HepG2 (cell line): ENCODE data around the gene P4HB. TPM values are rescaled to one million over a fixed set of nuclear protein-coding genes. Genes with fewer than 3 reads are reported as not detected.

Experiments used
- HNRNPUL1 ChIP-seq: fragments of 200-400 bp; formaldehyde crosslinking; IDR thresholded peaks from 2 replicates; pipeline ENCODE4 v1.6.1; 2017; ENCODE audit warnings: low read depth, mild to moderate bottlenecking, low read length, moderate library complexity
- HOXD1 ChIP-seq: sonication (generic); formaldehyde crosslinking; IDR thresholded peaks from 2 replicates; pipeline ENCODE4 v1.5.0; 2020; ENCODE audit warnings: missing genetic modification reagents
- KAT8 ChIP-seq: IDR thresholded peaks from 2 replicates; pipeline ENCODE4 v1.6.1; 2016; ENCODE audit warnings: missing genetic modification reagents, missing compliant biosample characterization
- KDM2A ChIP-seq: sonication (generic); formaldehyde crosslinking; IDR thresholded peaks from 2 replicates; pipeline ENCODE4 v1.4.0; 2020; ENCODE audit warnings: low read depth, missing genetic modification reagents, borderline replicate concordance
- MAFK ChIP-seq, 2 experiments: IDR thresholded peaks in 1 of 2; conservative IDR thresholded peaks in 1 of 2; 2 replicates each; pipeline ENCODE4 v1.6.1; 2011; ENCODE audit warnings: improper control_type of control experiment in 2 of 2, low read length in 2 of 2
- MXI1 ChIP-seq: IDR thresholded peaks from 3 replicates; pipeline ENCODE4 v1.6.1; 2012; ENCODE audit warnings: low read depth, low read length, inconsistent platforms, borderline replicate concordance
- NCOA2 ChIP-seq: sonication (generic); formaldehyde crosslinking; IDR thresholded peaks from 2 replicates; pipeline ENCODE4 v1.8.0; 2022; ENCODE audit warnings: inconsistent platforms
- NFKB2 ChIP-seq: sonication (generic); formaldehyde crosslinking; IDR thresholded peaks from 2 replicates; pipeline ENCODE4 v1.4.0; 2020; ENCODE audit warnings: missing genetic modification reagents, borderline replicate concordance
- PHF21A ChIP-seq: sonication (generic); formaldehyde crosslinking; IDR thresholded peaks from 2 replicates; pipeline ENCODE4 v1.5.0; 2020; ENCODE audit warnings: mild to moderate bottlenecking, missing genetic modification reagents
- REPIN1 ChIP-seq: sonication (generic); formaldehyde crosslinking; IDR thresholded peaks from 2 replicates; pipeline ENCODE4 v1.8.0; 2022; ENCODE audit warnings: missing genetic modification reagents, low read depth, mild to moderate bottlenecking, borderline replicate concordance
- REXO4 ChIP-seq: sonication (generic); formaldehyde crosslinking; IDR thresholded peaks from 2 replicates; pipeline ENCODE4 v1.8.0; 2022; ENCODE audit warnings: missing genetic modification reagents, mild to moderate bottlenecking, borderline replicate concordance
- RFX3 ChIP-seq: IDR thresholded peaks from 2 replicates; pipeline ENCODE4 v1.6.1; 2016; ENCODE audit warnings: missing biosample characterization, missing genetic modification reagents
- SALL2 ChIP-seq: sonication (generic); formaldehyde crosslinking; IDR thresholded peaks from 2 replicates; pipeline ENCODE4 v1.8.1; 2023; ENCODE audit warnings: mild to moderate bottlenecking, missing genetic modification reagents, inconsistent platforms
- SMARCC2 ChIP-seq: fragments of 450-650 bp; IDR thresholded peaks from 2 replicates; pipeline ENCODE4 v1.6.1; 2017; ENCODE audit warnings: antibody characterized with exemption, mild to moderate bottlenecking
- SOX5 ChIP-seq: IDR thresholded peaks from 2 replicates; pipeline ENCODE4 v1.6.1; 2016; ENCODE audit warnings: borderline replicate concordance
- TBL1XR1 ChIP-seq: fragments of 150-350 bp; IDR thresholded peaks from 2 replicates; pipeline ENCODE4 v1.6.1; 2014; ENCODE audit warnings: borderline replicate concordance, low read length; ENCODE audit not compliant: partially characterized antibody
- ZFP91 ChIP-seq: sonication (generic); formaldehyde crosslinking; IDR thresholded peaks from 2 replicates; pipeline ENCODE4 v1.9.0; 2022; ENCODE audit warnings: missing genetic modification reagents, mild to moderate bottlenecking, borderline replicate concordance
- ZNF263 ChIP-seq: sonication (generic); formaldehyde crosslinking; IDR thresholded peaks from 2 replicates; pipeline ENCODE4 v1.4.0; 2020; ENCODE audit warnings: missing genetic modification reagents
- ZNF33B ChIP-seq: sonication (generic); formaldehyde crosslinking; IDR thresholded peaks from 2 replicates; pipeline ENCODE4 v1.5.1; 2020; ENCODE audit warnings: mild to moderate bottlenecking, missing genetic modification reagents
- ZNF616 ChIP-seq: sonication (generic); formaldehyde crosslinking; IDR thresholded peaks from 2 replicates; pipeline ENCODE4 v1.5.0; 2020; ENCODE audit warnings: low read depth, mild to moderate bottlenecking, missing genetic modification reagents
- ZNF629 ChIP-seq: sonication (generic); formaldehyde crosslinking; conservative IDR thresholded peaks from 2 replicates; pipeline ENCODE4 v1.5.0; 2020; ENCODE audit warnings: missing genetic modification reagents
- ZNF883 ChIP-seq: sonication (generic); formaldehyde crosslinking; IDR thresholded peaks from 2 replicates; pipeline ENCODE4 v1.5.1; 2020; ENCODE audit warnings: mild to moderate bottlenecking, missing genetic modification reagents; ENCODE audit errors: not compliant biosample characterization
- ZZZ3 ChIP-seq: sonication (generic); formaldehyde crosslinking; IDR thresholded peaks from 2 replicates; pipeline ENCODE4 v1.4.0; 2020; ENCODE audit warnings: missing genetic modification reagents, mild to moderate bottlenecking, borderline replicate concordance
- polyA plus RNA-seq, 8 experiments: library from polyadenylated mRNA; depleted of rRNA in 3 of 8; stranded (reverse) in 7 of 8; unstranded in 1 of 8; fragments of >200 nt; fragmentation: Illumina TruSeq in 4 of 8; extraction: Trizol in 4 of 8; gene quantifications; 2 replicates each; pipeline versions ENCODE4 v1.2.1 to v1.2.3, GENCODE V29; 2011 to 2016; ENCODE audit warnings: low read depth in 4 of 8, missing spikeins in 1 of 8, mixed read lengths in 1 of 8; ENCODE audit not compliant: insufficient read depth in 1 of 8
- total RNA-seq, 5 experiments: library from RNA; depleted of rRNA; stranded (reverse); fragments of >200 nt; fragmentation: Illumina TruSeq; extraction: Trizol; gene quantifications; 2 replicates each; pipeline ENCODE4 v1.2.3, GENCODE V29; 2016; ENCODE audit warnings: low read depth in 1 of 5
- TF ChIP-seq, protein P1 (sequence below): IDR thresholded peaks from 2 replicates; pipeline ENCODE4 v1.6.1; 2016; ENCODE audit warnings: mild to moderate bottlenecking
- TF ChIP-seq, protein P2 (sequence below): sonication (generic); formaldehyde crosslinking; IDR thresholded peaks from 2 replicates; pipeline ENCODE4 v1.5.1; 2020; ENCODE audit warnings: missing genetic modification reagents, mild to moderate bottlenecking, borderline replicate concordance

Gene P4HB
- total and polyA plus RNA-seq, 2 of the 13 experiments (the other 11 are each of a cell fraction or from before 2014, with no cell fraction given), result 185 to 782 TPM

- TF ChIP-seq TBL1XR1, result no peak
- TF ChIP-seq ZNF629 (CRISPR knock-in tag), result peak; percentile 39
- TF ChIP-seq, protein P1, sequence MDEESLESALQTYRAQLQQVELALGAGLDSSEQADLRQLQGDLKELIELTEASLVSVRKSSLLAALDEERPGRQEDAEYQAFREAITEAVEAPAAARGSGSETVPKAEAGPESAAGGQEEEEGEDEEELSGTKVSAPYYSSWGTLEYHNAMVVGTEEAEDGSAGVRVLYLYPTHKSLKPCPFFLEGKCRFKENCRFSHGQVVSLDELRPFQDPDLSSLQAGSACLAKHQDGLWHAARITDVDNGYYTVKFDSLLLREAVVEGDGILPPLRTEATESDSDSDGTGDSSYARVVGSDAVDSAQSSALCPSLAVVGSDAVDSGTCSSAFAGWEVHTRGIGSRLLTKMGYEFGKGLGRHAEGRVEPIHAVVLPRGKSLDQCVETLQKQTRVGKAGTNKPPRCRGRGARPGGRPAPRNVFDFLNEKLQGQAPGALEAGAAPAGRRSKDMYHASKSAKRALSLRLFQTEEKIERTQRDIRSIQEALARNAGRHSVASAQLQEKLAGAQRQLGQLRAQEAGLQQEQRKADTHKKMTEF (CRISPR knock-in tag), result peak; percentile 92
- TF ChIP-seq MXI1, result peak; percentile 74; the same call in 1 of the 3 replicates
- no peak for TF ChIP-seq MAFK (conservative IDR thresholded peaks at IDR 0.05 in 1 of 2, IDR thresholded peaks at IDR 0.05 in 1 of 2; ENCODE audit: low read length in 2 of 2)
- TF ChIP-seq, protein P2, sequence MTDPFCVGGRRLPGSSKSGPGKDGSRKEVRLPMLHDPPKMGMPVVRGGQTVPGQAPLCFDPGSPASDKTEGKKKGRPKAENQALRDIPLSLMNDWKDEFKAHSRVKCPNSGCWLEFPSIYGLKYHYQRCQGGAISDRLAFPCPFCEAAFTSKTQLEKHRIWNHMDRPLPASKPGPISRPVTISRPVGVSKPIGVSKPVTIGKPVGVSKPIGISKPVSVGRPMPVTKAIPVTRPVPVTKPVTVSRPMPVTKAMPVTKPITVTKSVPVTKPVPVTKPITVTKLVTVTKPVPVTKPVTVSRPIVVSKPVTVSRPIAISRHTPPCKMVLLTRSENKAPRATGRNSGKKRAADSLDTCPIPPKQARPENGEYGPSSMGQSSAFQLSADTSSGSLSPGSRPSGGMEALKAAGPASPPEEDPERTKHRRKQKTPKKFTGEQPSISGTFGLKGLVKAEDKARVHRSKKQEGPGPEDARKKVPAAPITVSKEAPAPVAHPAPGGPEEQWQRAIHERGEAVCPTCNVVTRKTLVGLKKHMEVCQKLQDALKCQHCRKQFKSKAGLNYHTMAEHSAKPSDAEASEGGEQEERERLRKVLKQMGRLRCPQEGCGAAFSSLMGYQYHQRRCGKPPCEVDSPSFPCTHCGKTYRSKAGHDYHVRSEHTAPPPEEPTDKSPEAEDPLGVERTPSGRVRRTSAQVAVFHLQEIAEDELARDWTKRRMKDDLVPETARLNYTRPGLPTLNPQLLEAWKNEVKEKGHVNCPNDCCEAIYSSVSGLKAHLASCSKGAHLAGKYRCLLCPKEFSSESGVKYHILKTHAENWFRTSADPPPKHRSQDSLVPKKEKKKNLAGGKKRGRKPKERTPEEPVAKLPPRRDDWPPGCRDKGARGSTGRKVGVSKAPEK (CRISPR knock-in tag), result no peak
- TF ChIP-seq HOXD1 (CRISPR knock-in tag), result peak; percentile 61; the same call in 1 of the 2 replicates
- peak; percentile 94 for TF ChIP-seq SALL2 (CRISPR knock-in tag)
- TF ChIP-seq RFX3 (CRISPR knock-in tag), result no peak
- TF ChIP-seq HNRNPUL1, result no peak
- TF ChIP-seq SOX5 (CRISPR knock-in tag), result peak; percentile 32; the same call in 1 of the 2 replicates
- TF ChIP-seq REXO4 (CRISPR knock-in tag), result peak; percentile 94; the same call in 1 of the 2 replicates
- TF ChIP-seq SMARCC2, result no peak
- peak; percentile 96 for TF ChIP-seq NFKB2 (CRISPR knock-in tag)
- TF ChIP-seq ZNF883 (CRISPR knock-in tag), result peak; percentile 93
- peak; percentile 88; the same call in 1 of the 2 replicates for TF ChIP-seq ZNF616 (CRISPR knock-in tag)
- TF ChIP-seq ZZZ3 (CRISPR knock-in tag), result peak; percentile 28; the same call in 1 of the 2 replicates
- TF ChIP-seq KAT8 (CRISPR knock-in tag), result peak; percentile 79
- TF ChIP-seq ZNF263 (CRISPR knock-in tag), result peak; percentile 95
- TF ChIP-seq REPIN1, result 0 out of 2 replicates have a peak, but pooled peaks have one; percentile 68
- peak; percentile 75; the same call in 1 of the 2 replicates for TF ChIP-seq KDM2A (CRISPR knock-in tag)
- TF ChIP-seq PHF21A (CRISPR knock-in tag), result peak; percentile 70
- no peak for TF ChIP-seq NCOA2 (CRISPR knock-in tag)
- TF ChIP-seq ZFP91, result peak; percentile 84
- peak; percentile 98; the same call in 1 of the 2 replicates for TF ChIP-seq ZNF33B (CRISPR knock-in tag)
Measured at GRCh38 chr17:81833160-81833920, 27.0 kb downstream of the P4HB start, which contains the start of gene MCRIP1 (continued).
